Activated naive CD8-positive, alpha-beta T cell (primary cell): ENCODE results near the gene PRSS1.
"Not testable (repeated sequence)": the region's sequence is repeated elsewhere in the genome, so short reads cannot be mapped to it uniquely, and the experiment has no call there.

Experiments
- H3K27ac Mint-ChIP-seq: one replicate; pipeline ENCODE4 v1.8.0; 2021; ENCODE audit warnings: mixed read lengths
- H3K27me3 Mint-ChIP-seq: one replicate; pipeline ENCODE4 v1.8.0; 2021; ENCODE audit warnings: mixed read lengths
- H3K36me3 Mint-ChIP-seq: one replicate; pipeline ENCODE4 v1.8.0; 2021; ENCODE audit warnings: mixed read lengths
- H3K4me1 Mint-ChIP-seq: one replicate; pipeline ENCODE4 v1.8.0; 2021; ENCODE audit warnings: low read depth, mixed read lengths
- H3K4me3 Mint-ChIP-seq: one replicate; pipeline ENCODE4 v1.8.0; 2021; ENCODE audit warnings: mild to moderate bottlenecking, mixed read lengths
- H3K9me3 Mint-ChIP-seq: one replicate; pipeline ENCODE4 v1.8.0; 2021; ENCODE audit warnings: low read depth, mixed read lengths

PRSS1 gene

GRCh38 chr7:142749218-142749993 lies at the start of gene PRSS1:
PRSS1 (plus strand) TSS chr7:142749472; CDS start chr7:142749485, 13 bp downstream.
- Mint-ChIP-seq H3K9me3 (no peaks in the 10 kb centered on the region), H3K36me3 (no peaks in the 10 kb centered on the region), H3K27ac (no peak within 1 kb of the TSS), H3K4me3 (no peak within 1 kb of the TSS), H3K27me3 (no peaks in the 10 kb centered on the region), H3K4me1 (no peaks in the 10 kb centered on the region)

- not testable (repeated sequence) for H3K27me3 Mint-ChIP-seq, H3K9me3 Mint-ChIP-seq, H3K36me3 Mint-ChIP-seq
- H3K4me1 Mint-ChIP-seq, result peaks cover 39% of the 10 kb centered on the region
- peak overlapping the region; percentile 47 for H3K27ac Mint-ChIP-seq
- H3K4me3 Mint-ChIP-seq, result peak overlapping the region; percentile 18
These were observed 48.3 kb upstream of the PRSS1 start for GRCh38 chr7:142700935-142701334.

GRCh38 chr7:142703655-142704305 lies 45.5 kb upstream of the PRSS1 start:
- no peak overlapping the region for H3K4me3 Mint-ChIP-seq
- no peaks in the 10 kb centered on the region for H3K36me3 Mint-ChIP-seq
- H3K27ac Mint-ChIP-seq, result no peak overlapping the region
- no peaks in the 10 kb centered on the region for H3K9me3 Mint-ChIP-seq
- H3K27me3 Mint-ChIP-seq, result no peaks in the 10 kb centered on the region
- peaks cover 35% of the 10 kb centered on the region for H3K4me1 Mint-ChIP-seq

GRCh38 chr7:142708726-142709125 lies 40.5 kb upstream of the PRSS1 start:
- peaks cover 35% of the 10 kb centered on the region for H3K4me1 Mint-ChIP-seq
- not testable (repeated sequence) for H3K27me3 Mint-ChIP-seq, H3K36me3 Mint-ChIP-seq, H3K9me3 Mint-ChIP-seq, H3K4me3 Mint-ChIP-seq, H3K27ac Mint-ChIP-seq

- H3K27me3 Mint-ChIP-seq, result no peaks in the 10 kb centered on the region
- no peaks in the 10 kb centered on the region for H3K36me3 Mint-ChIP-seq
- H3K27ac Mint-ChIP-seq, result peak overlapping the region; percentile 72
- H3K4me3 Mint-ChIP-seq, result peak overlapping the region; percentile 42
- H3K4me1 Mint-ChIP-seq, result peaks cover 45% of the 10 kb centered on the region
- H3K9me3 Mint-ChIP-seq, result no peaks in the 10 kb centered on the region
These were observed 39.4 kb upstream of the PRSS1 start for GRCh38 chr7:142709921-142710320.

- Mint-ChIP-seq H3K4me1 (peaks cover 53% of the 10 kb centered on the region), H3K4me3 (peak overlapping the region; percentile 89), H3K27ac (no peak overlapping the region)
These were observed 38.1 kb upstream of the PRSS1 start for GRCh38 chr7:142711196-142711595.

GRCh38 chr7:142711746-142712616 lies 37.3 kb upstream of the PRSS1 start:
- H3K4me1 Mint-ChIP-seq, result peaks cover 61% of the 10 kb centered on the region
- no peaks in the 10 kb centered on the region for H3K36me3 Mint-ChIP-seq
- no peaks in the 10 kb centered on the region for H3K9me3 Mint-ChIP-seq
- no peaks in the 10 kb centered on the region for H3K27me3 Mint-ChIP-seq
- peak overlapping the region; percentile 89 for H3K4me3 Mint-ChIP-seq
- H3K27ac Mint-ChIP-seq, result peak overlapping the region; percentile 92

More at GRCh38 chr7:142711196-142711595, 38.1 kb upstream of the PRSS1 start:
- Mint-ChIP-seq H3K36me3 (no peaks in the 10 kb centered on the region), H3K27me3 (no peaks in the 10 kb centered on the region), H3K9me3 (no peaks in the 10 kb centered on the region)

- no peaks in the 10 kb centered on the region for H3K9me3 Mint-ChIP-seq
- no peaks in the 10 kb centered on the region for H3K27me3 Mint-ChIP-seq
- peak overlapping the region; percentile 13 for H3K4me3 Mint-ChIP-seq
- H3K36me3 Mint-ChIP-seq, result no peaks in the 10 kb centered on the region
- peak overlapping the region; percentile 92 for H3K27ac Mint-ChIP-seq
- H3K4me1 Mint-ChIP-seq, result peaks cover 66% of the 10 kb centered on the region
These were observed 36.7 kb upstream of the PRSS1 start for GRCh38 chr7:142712617-142712957.

- Mint-ChIP-seq H3K27me3 (no peaks in the 10 kb centered on the region), H3K4me1 (peaks cover 68% of the 10 kb centered on the region), H3K27ac (peak overlapping the region; percentile 67)
These were observed 34.9 kb upstream of the PRSS1 start for GRCh38 chr7:142714375-142714774.

GRCh38 chr7:142716596-142716995 lies 32.7 kb upstream of the PRSS1 start:
- peak overlapping the region; percentile 41 for H3K4me3 Mint-ChIP-seq
- H3K27ac Mint-ChIP-seq, result peak overlapping the region; percentile 16
- no peaks in the 10 kb centered on the region for H3K36me3 Mint-ChIP-seq
- no peaks in the 10 kb centered on the region for H3K9me3 Mint-ChIP-seq
- no peaks in the 10 kb centered on the region for H3K27me3 Mint-ChIP-seq
- peaks cover 56% of the 10 kb centered on the region for H3K4me1 Mint-ChIP-seq

More at GRCh38 chr7:142714375-142714774, 34.9 kb upstream of the PRSS1 start:
- H3K9me3 Mint-ChIP-seq, result no peaks in the 10 kb centered on the region
- peak overlapping the region; percentile 49 for H3K4me3 Mint-ChIP-seq
- H3K36me3 Mint-ChIP-seq, result no peaks in the 10 kb centered on the region

- H3K4me3 Mint-ChIP-seq, result no peak overlapping the region
- no peaks in the 10 kb centered on the region for H3K27me3 Mint-ChIP-seq
- no peak overlapping the region for H3K27ac Mint-ChIP-seq
- no peaks in the 10 kb centered on the region for H3K36me3 Mint-ChIP-seq
- no peaks in the 10 kb centered on the region for H3K9me3 Mint-ChIP-seq
- peaks cover 47% of the 10 kb centered on the region for H3K4me1 Mint-ChIP-seq
These were observed 31.8 kb upstream of the PRSS1 start for GRCh38 chr7:142717453-142717852.

GRCh38 chr7:142718313-142718712 lies 31.0 kb upstream of the PRSS1 start:
- Mint-ChIP-seq H3K4me3 (peak overlapping the region; percentile 10), H3K36me3 (no peaks in the 10 kb centered on the region), H3K27ac (no peak overlapping the region), H3K4me1 (peaks cover 40% of the 10 kb centered on the region), H3K27me3 (no peaks in the 10 kb centered on the region), H3K9me3 (no peaks in the 10 kb centered on the region)

GRCh38 chr7:142720172-142720773 lies 29.0 kb upstream of the PRSS1 start:
- peaks cover 23% of the 10 kb centered on the region for H3K4me1 Mint-ChIP-seq
- no peak overlapping the region for H3K27ac Mint-ChIP-seq
- peak overlapping the region; percentile 13 for H3K4me3 Mint-ChIP-seq
- H3K27me3 Mint-ChIP-seq, result no peaks in the 10 kb centered on the region
- no peaks in the 10 kb centered on the region for H3K36me3 Mint-ChIP-seq
- H3K9me3 Mint-ChIP-seq, result no peaks in the 10 kb centered on the region

GRCh38 chr7:142720986-142721385 lies 28.3 kb upstream of the PRSS1 start:
- Mint-ChIP-seq H3K4me1 (peaks cover 21% of the 10 kb centered on the region), H3K27me3 (no peaks in the 10 kb centered on the region), H3K9me3 (no peaks in the 10 kb centered on the region), H3K4me3 (no peak overlapping the region), H3K27ac (no peak overlapping the region), H3K36me3 (no peaks in the 10 kb centered on the region)
